Left hindlimb (tissue), 1 donor: ENCODE measurements around the gene NUDT8.
"Not testable (repeated sequence)": the region's sequence is repeated elsewhere in the genome, so short reads cannot be mapped to it uniquely, and the experiment has no call there.

Source experiments
- DNase-seq: peaks from one replicate; pipeline ENCODE4 v3.0.0-alpha.2; 2018

NUDT8 gene

GRCh38 chr11:67641338-67642172, 11.8 kb upstream of the NUDT8 start:
- no peak for DNase-seq

GRCh38 chr11:67640758-67641337, 11.1 kb upstream of the NUDT8 start:
- no peak for DNase-seq

GRCh38 chr11:67640021-67640757, 10.5 kb upstream of the NUDT8 start:
- peak; percentile 64 for DNase-seq

GRCh38 chr11:67639438-67639859, 9.7 kb upstream of the NUDT8 start, which contains the start of gene TBX10:
Gene TBX10, minus strand, starts transcription at chr11:67639763. Its CDS starts 291 bp downstream, at chr11:67639472.
- no peak for DNase-seq

- no peak for DNase-seq
Observed at GRCh38 chr11:67638535-67639437, 9.0 kb upstream of the NUDT8 start.

GRCh38 chr11:67637441-67637840, 7.7 kb upstream of the NUDT8 start:
- not testable (repeated sequence) for DNase-seq

GRCh38 chr11:67636962-67637361, 7.2 kb upstream of the NUDT8 start:
- no peak for DNase-seq

- DNase-seq, result peak; percentile 14
Observed at GRCh38 chr11:67635231-67635521, 5.4 kb upstream of the NUDT8 start.

- peak; percentile 22 for DNase-seq
Observed at GRCh38 chr11:67634366-67635230, 4.9 kb upstream of the NUDT8 start.

- peak; percentile 28 for DNase-seq
Observed at GRCh38 chr11:67633758-67634365, 4.1 kb upstream of the NUDT8 start.

- peak; percentile 26 for DNase-seq
Observed at GRCh38 chr11:67632982-67633755, 3.4 kb upstream of the NUDT8 start.

- peak; percentile 29 for DNase-seq
Observed at GRCh38 chr11:67632175-67632981, 2.6 kb upstream of the NUDT8 start.

- no peak for DNase-seq
Observed at GRCh38 chr11:67631853-67632174, 2.1 kb upstream of the NUDT8 start.

GRCh38 chr11:67631411-67631810, 1.7 kb upstream of the NUDT8 start:
- DNase-seq, result peak; percentile 32

- DNase-seq, result no peak
Observed at GRCh38 chr11:67630943-67631331, 1.2 kb upstream of the NUDT8 start.

GRCh38 chr11:67630228-67630942, 648 bp upstream of the NUDT8 start:
- peak; percentile 100 for DNase-seq

GRCh38 chr11:67628710-67629385, 889 bp downstream of the NUDT8 start:
- peak; percentile 31 for DNase-seq
